Neural cell (in vitro differentiated cells): Measurements from ENCODE around the gene PCNX1.

Experiments used
- POLR2AphosphoS5 ChIP-seq: IDR thresholded peaks from 2 replicates; pipeline ENCODE4 v1.6.1; 2012
- RAD21 ChIP-seq: fragments of 450-650 bp; conservative IDR thresholded peaks from 2 replicates; pipeline ENCODE4 v1.6.1; 2014; ENCODE audit warnings: antibody characterized with exemption, mild to moderate bottlenecking, moderate library complexity

GRCh38 chr14:71061458-71061857 lies 154.2 kb downstream of the PCNX1 start:
- TF ChIP-seq POLR2AphosphoS5 (no peak), RAD21 (no peak)
